SK-N-SH (cell line): ENCODE measurements around the gene PHLDA3.

Experiments
- EZH2phosphoT487 ChIP-seq: fragments of 200-600 bp; sonication (generic); IDR thresholded peaks from 2 replicates; pipeline ENCODE4 v1.6.1; 2017; ENCODE audit warnings: low read depth, mixed run types, mild to moderate bottlenecking, antibody characterized with exemption, moderate library complexity, borderline replicate concordance
- FOSL2 ChIP-seq: IDR thresholded peaks from 2 replicates; pipeline ENCODE4 v1.4.0; 2012; ENCODE audit warnings: low read depth, mild to moderate bottlenecking, moderate library complexity, borderline replicate concordance
- FOXJ3 ChIP-seq: sonication (generic); formaldehyde crosslinking; IDR thresholded peaks from 2 replicates; pipeline ENCODE4 v1.5.1; 2020; ENCODE audit warnings: mild to moderate bottlenecking, missing genetic modification reagents
- GATA2 ChIP-seq: sonication (generic); formaldehyde crosslinking; IDR thresholded peaks from 2 replicates; pipeline ENCODE4 v1.5.0; 2020; ENCODE audit warnings: mild to moderate bottlenecking, missing genetic modification reagents
- JUND ChIP-seq: IDR thresholded peaks from 2 replicates; pipeline ENCODE4 v1.4.0; 2012
- POLR2AphosphoS5 ChIP-seq: IDR thresholded peaks from 2 replicates; pipeline ENCODE4 v1.6.1; 2012; ENCODE audit warnings: low read depth, low read length
- TAF1 ChIP-seq: IDR thresholded peaks from 2 replicates; pipeline ENCODE4 v1.6.1; 2012; ENCODE audit warnings: low read depth, mild to moderate bottlenecking, low read length, moderate library complexity, borderline replicate concordance
- TEAD4 ChIP-seq: IDR thresholded peaks from 2 replicates; pipeline ENCODE4 v1.4.0; 2012; ENCODE audit warnings: mild to moderate bottlenecking, borderline replicate concordance; ENCODE audit not compliant: insufficient read depth
- TF ChIP-seq, protein P1 (sequence below): fragments of 150-350 bp; IDR thresholded peaks from 2 replicates; pipeline ENCODE4 v1.6.1; 2017; ENCODE audit warnings: antibody characterized with exemption, low read length, low read depth, borderline replicate concordance
- TF ChIP-seq, protein P2 (sequence below): fragments of 200-600 bp; sonication (generic); IDR thresholded peaks from 2 replicates; pipeline ENCODE4 v1.6.1; 2017; ENCODE audit warnings: antibody characterized with exemption, mild to moderate bottlenecking, moderate library complexity

DNA sequence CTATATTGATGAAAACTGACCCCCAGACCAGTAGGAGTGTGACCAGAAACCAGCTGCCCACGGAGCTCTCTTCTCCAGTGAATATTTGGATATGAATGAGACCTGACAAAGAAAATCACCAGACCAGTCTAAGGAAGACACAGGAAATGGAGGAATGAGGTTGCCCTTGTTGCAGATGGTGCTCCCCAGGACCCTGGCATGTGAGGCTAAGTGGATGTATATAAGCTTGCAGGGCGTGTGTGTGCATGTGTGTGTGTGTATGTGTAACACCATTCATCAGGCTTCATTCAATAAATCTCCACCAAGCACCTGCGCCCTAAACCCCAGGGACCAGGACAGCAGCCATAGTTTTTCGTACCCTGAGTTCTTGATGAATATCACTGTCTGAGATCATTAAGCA lies 14.4 kb downstream of the PHLDA3 start:
- TF ChIP-seq POLR2AphosphoS5 (no peak), JUND (no peak), GATA2 (CRISPR knock-in tag) (no peak), TEAD4 (no peak), FOSL2 (no peak), EZH2phosphoT487 (no peak), TAF1 (no peak), FOXJ3 (no peak)
- TF ChIP-seq, protein P1, sequence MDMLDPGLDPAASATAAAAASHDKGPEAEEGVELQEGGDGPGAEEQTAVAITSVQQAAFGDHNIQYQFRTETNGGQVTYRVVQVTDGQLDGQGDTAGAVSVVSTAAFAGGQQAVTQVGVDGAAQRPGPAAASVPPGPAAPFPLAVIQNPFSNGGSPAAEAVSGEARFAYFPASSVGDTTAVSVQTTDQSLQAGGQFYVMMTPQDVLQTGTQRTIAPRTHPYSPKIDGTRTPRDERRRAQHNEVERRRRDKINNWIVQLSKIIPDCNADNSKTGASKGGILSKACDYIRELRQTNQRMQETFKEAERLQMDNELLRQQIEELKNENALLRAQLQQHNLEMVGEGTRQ, result no peak
- TF ChIP-seq, protein P2, sequence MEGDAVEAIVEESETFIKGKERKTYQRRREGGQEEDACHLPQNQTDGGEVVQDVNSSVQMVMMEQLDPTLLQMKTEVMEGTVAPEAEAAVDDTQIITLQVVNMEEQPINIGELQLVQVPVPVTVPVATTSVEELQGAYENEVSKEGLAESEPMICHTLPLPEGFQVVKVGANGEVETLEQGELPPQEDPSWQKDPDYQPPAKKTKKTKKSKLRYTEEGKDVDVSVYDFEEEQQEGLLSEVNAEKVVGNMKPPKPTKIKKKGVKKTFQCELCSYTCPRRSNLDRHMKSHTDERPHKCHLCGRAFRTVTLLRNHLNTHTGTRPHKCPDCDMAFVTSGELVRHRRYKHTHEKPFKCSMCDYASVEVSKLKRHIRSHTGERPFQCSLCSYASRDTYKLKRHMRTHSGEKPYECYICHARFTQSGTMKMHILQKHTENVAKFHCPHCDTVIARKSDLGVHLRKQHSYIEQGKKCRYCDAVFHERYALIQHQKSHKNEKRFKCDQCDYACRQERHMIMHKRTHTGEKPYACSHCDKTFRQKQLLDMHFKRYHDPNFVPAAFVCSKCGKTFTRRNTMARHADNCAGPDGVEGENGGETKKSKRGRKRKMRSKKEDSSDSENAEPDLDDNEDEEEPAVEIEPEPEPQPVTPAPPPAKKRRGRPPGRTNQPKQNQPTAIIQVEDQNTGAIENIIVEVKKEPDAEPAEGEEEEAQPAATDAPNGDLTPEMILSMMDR, result no peak
